GM12878 (cell line): ENCODE results near the gene AOPEP.

Source experiments
- CHD4 ChIP-seq: fragments of 200-600 bp; sonication (generic); IDR thresholded peaks from 2 replicates; pipeline ENCODE4 v1.6.1; 2016; ENCODE audit warnings: mild to moderate bottlenecking
- HDGF ChIP-seq: fragments of 450-650 bp; IDR thresholded peaks from 2 replicates; pipeline ENCODE4 v1.6.1; 2016; ENCODE audit warnings: antibody characterized with exemption
- KDM1A ChIP-seq: fragments of 200-600 bp; sonication (generic); IDR thresholded peaks from 2 replicates; pipeline ENCODE4 v1.6.1; 2016; ENCODE audit warnings: borderline replicate concordance
- RAD21 ChIP-seq: IDR thresholded peaks from 2 replicates; pipeline ENCODE4 v1.6.1; 2011; ENCODE audit warnings: mild to moderate bottlenecking, low read depth, low read length, moderate library complexity; ENCODE audit not compliant: insufficient read depth
- USF1 ChIP-seq: IDR thresholded peaks from 2 replicates; pipeline ENCODE4 v1.6.1; 2011; ENCODE audit warnings: borderline replicate concordance, low read depth, mild to moderate bottlenecking, moderate library complexity, mixed read lengths, low read length; ENCODE audit not compliant: insufficient read depth; ENCODE audit errors: extremely low read length
- ZNF274 ChIP-seq: IDR thresholded peaks from one replicate; pipeline ENCODE4 v1.8.0; 2011; ENCODE audit not compliant: insufficient read length, insufficient read depth
- TF ChIP-seq, protein P1 (sequence below): fragments of 450-650 bp; IDR thresholded peaks from 2 replicates; pipeline ENCODE4 v1.6.1; 2017; ENCODE audit warnings: mild to moderate bottlenecking, low read depth, inconsistent platforms; ENCODE audit not compliant: poor library complexity, severe bottlenecking
- TF ChIP-seq, protein P2 (sequence below), 3 experiments: IDR thresholded peaks in 2 of 3; conservative IDR thresholded peaks in 1 of 3; 2 replicates each; pipeline ENCODE4 v1.5.1; 2011; ENCODE audit warnings: low read depth in 3 of 3, low read length in 3 of 3, mild to moderate bottlenecking in 3 of 3, control low read depth in 2 of 3, moderate library complexity in 2 of 3, inconsistent platforms in 1 of 3, mixed read lengths in 1 of 3; ENCODE audit not compliant: control insufficient read depth in 2 of 3, insufficient read depth in 1 of 3; ENCODE audit errors: extremely low read depth in 1 of 3

DNA sequence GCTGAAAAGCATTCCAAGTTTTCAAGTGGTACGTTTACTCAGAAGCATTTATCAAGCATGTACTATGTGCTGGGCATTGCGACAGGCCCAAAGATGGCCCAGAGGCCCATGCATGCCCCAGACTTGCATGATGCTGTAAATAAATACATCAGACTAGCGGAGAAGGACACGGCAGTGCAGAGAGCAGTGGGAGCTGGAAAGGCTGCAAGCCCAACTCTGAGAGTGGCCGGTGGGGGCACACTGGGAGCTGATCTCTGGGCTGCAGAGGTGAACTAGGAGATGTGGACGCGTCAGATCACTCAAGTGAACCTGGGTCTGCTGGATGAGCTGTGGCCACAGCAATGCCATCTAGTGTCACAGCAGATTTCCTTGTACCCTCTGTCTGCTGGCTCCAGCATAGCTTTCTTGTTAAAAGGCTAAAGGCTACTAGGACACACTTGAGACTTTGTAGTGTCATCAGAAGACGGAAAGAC is 344.1 kb downstream of the AOPEP start:
- TF ChIP-seq HDGF = no peak
- no peak for TF ChIP-seq KDM1A
- no peak for TF ChIP-seq RAD21
- TF ChIP-seq ZNF274 = no peak
- TF ChIP-seq, protein P1, sequence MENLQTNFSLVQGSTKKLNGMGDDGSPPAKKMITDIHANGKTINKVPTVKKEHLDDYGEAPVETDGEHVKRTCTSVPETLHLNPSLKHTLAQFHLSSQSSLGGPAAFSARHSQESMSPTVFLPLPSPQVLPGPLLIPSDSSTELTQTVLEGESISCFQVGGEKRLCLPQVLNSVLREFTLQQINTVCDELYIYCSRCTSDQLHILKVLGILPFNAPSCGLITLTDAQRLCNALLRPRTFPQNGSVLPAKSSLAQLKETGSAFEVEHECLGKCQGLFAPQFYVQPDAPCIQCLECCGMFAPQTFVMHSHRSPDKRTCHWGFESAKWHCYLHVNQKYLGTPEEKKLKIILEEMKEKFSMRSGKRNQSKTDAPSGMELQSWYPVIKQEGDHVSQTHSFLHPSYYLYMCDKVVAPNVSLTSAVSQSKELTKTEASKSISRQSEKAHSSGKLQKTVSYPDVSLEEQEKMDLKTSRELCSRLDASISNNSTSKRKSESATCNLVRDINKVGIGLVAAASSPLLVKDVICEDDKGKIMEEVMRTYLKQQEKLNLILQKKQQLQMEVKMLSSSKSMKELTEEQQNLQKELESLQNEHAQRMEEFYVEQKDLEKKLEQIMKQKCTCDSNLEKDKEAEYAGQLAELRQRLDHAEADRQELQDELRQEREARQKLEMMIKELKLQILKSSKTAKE = no peak
- TF ChIP-seq, protein P2, sequence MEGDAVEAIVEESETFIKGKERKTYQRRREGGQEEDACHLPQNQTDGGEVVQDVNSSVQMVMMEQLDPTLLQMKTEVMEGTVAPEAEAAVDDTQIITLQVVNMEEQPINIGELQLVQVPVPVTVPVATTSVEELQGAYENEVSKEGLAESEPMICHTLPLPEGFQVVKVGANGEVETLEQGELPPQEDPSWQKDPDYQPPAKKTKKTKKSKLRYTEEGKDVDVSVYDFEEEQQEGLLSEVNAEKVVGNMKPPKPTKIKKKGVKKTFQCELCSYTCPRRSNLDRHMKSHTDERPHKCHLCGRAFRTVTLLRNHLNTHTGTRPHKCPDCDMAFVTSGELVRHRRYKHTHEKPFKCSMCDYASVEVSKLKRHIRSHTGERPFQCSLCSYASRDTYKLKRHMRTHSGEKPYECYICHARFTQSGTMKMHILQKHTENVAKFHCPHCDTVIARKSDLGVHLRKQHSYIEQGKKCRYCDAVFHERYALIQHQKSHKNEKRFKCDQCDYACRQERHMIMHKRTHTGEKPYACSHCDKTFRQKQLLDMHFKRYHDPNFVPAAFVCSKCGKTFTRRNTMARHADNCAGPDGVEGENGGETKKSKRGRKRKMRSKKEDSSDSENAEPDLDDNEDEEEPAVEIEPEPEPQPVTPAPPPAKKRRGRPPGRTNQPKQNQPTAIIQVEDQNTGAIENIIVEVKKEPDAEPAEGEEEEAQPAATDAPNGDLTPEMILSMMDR (IDR thresholded peaks at IDR 0.05 in 2 of 3, conservative IDR thresholded peaks at IDR 0.05 in 1 of 3; ENCODE audit: control insufficient read depth in 2 of 3, extremely low read depth in 1 of 3, insufficient read depth in 1 of 3, low read depth in 3 of 3, low read length in 3 of 3) = no peak
- TF ChIP-seq USF1 = no peak
- no peak for TF ChIP-seq CHD4
